NCI-H187 treated with DMSO at 0.1 percent for 48 hours (cell line): ENCODE data around the gene MCF2L2.

Experiments
- DNase-seq: peaks from one replicate; lab custom pipeline; 2025; lab: John Stamatoyannopoulos, UW

MCF2L2 gene

DNA sequence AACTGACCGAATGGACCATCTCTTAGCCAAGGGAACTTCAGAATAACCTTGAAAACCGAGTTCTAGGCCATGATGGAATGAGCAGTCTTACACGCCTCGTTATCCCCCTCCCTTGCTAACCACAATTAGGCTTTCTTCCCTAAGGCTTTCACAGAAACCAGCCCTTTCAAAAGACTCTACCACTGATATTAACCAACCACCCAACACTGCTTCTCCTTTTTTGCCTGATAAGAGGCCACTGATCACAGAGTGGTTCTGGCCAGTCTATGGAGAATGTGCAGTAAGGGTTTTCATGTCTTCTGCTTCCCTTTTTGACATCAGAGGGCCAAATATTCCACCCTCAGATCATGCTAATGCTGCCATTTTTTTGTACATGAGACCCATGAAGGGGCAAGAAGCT lies 59.3 kb downstream of the MCF2L2 start:
- no peak for DNase-seq

DNA sequence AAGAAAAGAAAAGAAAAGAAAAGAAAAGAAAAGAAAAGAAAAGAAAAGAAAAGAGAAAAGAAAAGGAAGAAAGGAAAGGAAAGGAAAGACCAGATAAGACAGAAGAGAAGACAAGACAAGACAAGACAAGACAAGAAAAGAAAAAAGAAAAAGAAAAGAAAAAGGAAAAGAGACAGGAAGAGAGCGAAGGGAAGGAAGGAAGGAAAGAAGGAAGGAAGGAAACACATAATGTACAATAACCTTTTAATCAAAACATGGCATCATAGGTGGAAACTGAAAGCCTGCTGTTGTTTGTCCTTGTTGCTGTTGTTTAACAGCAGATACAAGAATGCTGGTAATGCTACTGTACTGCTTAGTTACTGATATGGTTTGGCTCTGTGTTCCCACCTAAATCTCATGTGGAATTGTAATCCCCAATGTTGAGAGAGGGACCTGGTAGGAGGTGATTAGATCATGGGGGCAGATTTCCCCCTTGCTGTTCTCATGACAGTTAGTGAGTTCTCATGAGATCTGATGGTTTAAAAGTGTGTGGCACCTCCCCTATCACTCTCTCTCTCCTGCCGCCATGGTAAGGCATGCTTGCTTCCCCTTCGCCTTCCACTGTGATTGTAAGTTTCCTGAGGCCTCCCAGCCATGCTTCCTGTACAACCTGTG lies 67.3 kb downstream of the MCF2L2 start:
- DNase-seq, result no peak

DNA sequence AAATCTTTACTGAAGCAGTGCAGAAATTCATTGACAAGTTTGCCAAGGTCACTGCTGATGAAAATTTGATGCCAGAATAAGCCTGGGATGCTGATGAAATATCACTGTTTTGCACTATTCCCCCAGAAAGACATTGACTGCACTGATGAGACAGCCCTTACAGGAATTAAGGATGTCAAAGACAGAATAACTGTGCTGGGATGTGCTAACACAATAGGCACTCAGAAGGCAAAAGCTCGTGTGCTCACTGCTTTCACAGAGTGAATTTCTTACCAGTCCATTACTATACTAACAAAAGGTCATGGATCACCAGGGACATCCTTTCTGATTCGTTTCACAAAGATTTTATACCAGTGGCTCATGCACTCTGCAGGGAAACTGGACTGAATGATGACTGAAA lies 69.4 kb downstream of the MCF2L2 start:
- DNase-seq, result no peak

- DNase-seq, result no peak
These were observed 70.8 kb downstream of the MCF2L2 start for GRCh38 chr3:183357564-183358079.

- DNase-seq, result no peak
These were observed 71.5 kb downstream of the MCF2L2 start for GRCh38 chr3:183356920-183357319.

- no peak for DNase-seq
These were observed 73.5 kb downstream of the MCF2L2 start for GRCh38 chr3:183354874-183355273.

DNA sequence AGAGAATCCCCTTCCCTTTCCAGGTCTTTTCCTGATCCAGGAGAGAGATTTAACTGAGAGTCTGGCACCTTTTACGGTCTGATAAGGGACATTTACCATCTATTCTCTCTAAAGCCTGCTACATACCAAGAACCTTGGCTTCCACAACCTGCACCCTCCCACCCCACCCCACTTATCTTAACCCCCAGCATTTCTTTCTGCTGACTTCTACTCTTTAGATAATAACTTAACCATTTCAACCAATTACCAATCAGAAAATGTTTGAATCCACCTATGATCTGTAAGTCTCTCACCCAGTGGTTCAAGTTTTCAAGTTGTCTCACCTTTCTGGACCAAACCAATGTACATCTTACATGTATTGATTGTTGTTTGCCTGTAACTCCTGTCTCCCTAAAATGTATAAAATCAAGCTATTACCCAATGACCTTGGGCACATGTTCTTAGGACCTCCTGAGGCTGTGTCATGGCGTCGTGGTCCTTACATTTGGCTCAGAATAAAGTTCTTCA lies 74.0 kb downstream of the MCF2L2 start:
- no peak for DNase-seq

- no peak for DNase-seq
These were observed 75.0 kb downstream of the MCF2L2 start for GRCh38 chr3:183353421-183353820.

DNA sequence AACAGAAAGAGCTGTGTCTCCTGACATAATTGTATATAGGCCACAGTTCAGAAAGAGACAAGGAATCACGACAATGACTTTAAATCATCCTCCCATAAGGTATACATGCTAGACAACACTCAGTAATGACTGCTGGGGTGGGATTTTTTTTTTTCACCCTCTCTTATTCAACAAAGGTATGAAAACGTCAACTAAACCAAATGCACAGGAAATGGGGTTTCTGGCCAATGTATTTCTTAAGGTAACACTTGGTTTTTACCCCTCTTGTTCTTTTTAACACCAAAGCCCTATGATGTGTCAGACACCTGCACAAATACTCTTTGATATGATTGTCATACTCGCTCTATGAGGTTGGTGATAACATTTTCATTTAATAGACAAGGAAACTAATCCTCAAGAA lies 78.3 kb downstream of the MCF2L2 start:
- no peak for DNase-seq

GRCh38 chr3:183349421-183350157 lies 78.8 kb downstream of the MCF2L2 start:
- no peak for DNase-seq

- DNase-seq, result no peak
These were observed 85.6 kb downstream of the MCF2L2 start for GRCh38 chr3:183342824-183343223.

DNA sequence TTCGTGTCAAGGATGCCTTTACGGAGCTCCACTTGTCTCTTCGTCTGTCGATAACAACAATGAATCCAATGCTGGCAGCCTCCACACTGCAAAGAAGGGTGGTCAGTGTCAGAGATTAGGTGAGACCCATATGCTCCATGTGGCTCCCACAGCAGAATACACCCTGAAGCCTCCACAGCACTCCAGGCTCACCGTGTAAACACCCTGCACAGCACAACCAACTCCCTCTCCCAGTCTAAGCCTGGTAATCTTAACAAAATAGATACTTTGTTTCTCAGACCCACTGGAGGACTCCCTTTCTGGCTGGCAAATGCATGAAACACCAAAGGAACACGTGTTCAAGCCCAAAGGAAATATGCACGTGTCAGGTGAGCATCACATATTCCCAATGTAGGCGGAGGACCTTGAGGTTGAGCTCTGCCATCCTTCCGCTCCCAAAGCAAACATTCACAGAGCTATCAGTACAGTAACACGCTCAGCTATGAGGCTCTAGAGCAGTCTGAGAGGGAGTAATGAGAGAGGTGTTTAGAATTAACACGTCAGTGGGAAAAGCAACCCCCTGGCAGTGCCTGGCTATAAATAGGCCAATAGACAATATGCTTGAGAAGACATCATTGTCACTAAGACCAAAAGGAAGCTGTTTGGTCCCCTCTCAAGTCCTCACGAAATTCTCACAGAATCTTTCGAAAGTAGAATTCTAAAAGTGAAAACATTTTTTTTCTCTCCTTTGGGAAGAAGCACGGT lies 86.7 kb downstream of the MCF2L2 start:
- DNase-seq, result no peak

GRCh38 chr3:183340222-183340621 lies 88.2 kb downstream of the MCF2L2 start:
- DNase-seq, result no peak

GRCh38 chr3:183339461-183340086 lies 88.8 kb downstream of the MCF2L2 start:
- DNase-seq, result no peak

- DNase-seq, result no peak
These were observed 89.9 kb downstream of the MCF2L2 start for GRCh38 chr3:183338520-183338919.

DNA sequence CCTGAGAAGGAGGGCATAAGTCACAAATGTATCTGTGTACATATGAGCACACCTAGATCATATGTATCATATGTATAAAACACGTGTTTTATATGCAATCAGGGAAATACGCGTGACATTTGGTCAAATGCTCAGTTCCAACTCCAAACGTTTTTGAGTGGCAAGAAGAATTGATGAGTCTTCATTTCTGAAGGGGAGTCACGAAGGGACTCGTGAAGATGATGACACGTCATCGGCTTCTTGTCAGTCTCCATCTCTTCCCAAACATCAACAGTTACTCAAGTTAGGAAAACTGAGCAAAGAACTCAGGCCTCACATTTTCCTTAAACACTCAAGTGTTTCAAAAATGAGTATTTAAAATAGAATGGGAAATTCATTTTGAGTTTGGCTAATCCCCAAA lies 95.9 kb downstream of the MCF2L2 start:
- no peak for DNase-seq

DNA sequence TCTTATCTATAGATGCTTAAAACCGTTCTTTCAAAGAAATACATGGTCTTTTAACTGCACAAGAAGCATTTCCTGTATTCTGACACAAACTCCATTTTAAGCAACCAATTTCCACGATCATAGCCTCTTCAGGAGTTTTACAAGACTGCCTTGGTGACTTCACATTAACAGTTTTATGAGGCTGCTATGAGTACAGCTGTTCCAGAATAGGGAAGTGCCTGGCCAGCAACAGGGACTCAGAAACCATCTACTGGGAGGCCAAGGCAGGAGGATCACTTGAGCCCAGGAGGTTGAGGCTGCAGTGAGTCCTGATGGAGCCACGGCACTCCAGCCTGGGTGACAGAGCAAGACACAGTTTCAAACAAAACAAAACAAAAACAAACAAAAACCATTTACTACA lies 96.9 kb downstream of the MCF2L2 start:
- no peak for DNase-seq

DNA sequence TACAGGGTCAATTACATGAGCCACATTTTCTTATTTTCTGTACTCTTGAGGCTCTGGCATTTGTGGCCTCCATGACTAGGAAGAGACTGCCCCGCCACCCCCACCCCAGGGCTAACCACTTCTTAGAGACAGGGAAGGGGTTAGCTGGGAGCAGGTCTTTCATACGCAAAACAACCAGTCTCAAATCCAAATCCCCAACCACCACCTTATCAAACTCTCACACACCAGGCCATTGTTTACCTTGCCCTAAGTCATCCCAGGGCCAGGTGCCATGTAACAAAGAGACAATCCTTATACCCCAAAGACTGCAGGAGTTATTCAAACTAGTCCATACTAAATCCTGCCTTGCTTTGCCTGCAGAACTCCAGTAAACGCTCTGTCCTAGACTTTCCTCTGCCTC lies 97.5 kb downstream of the MCF2L2 start:
- DNase-seq, result no peak

GRCh38 chr3:183329543-183329942 lies 98.9 kb downstream of the MCF2L2 start:
- no peak for DNase-seq

DNA sequence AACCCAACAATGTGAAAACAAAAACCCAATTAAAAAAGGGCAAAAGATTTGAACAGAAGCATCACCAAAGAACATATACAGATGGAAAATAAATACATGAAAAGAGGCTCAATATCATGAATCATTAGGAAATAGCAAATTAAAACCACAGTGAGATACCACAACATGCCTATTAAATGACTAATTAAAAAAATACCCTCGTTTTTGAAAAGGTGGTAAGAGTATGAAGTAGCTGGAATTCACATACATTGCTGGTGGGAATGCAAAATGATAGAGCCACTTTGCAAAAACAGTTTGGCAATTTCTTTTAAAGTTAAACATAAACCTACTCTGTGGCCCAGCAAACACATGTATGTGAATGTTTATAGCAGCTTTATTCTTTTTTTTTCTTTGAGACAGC lies 99.6 kb downstream of the MCF2L2 start:
- DNase-seq, result no peak

DNA sequence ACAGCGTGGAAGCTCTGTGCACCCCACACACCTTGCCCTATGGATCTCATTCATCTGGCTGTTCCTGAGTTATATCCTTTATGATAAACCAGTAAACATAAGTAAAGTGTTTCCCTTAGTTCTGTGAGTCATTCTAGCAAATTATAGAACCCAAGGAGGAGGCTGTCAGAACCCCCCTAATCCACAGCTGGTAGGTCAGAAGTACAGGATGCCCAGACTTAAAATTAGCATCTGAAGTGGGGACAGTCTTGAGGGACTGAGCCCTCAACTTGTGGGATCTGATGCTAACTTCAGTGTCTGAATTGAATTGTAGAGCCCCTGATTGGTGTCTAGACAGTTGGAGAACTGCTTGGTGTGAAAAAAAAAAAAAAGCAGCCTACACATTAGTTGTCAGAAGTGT lies 100.3 kb downstream of the MCF2L2 start:
- no peak for DNase-seq

DNA sequence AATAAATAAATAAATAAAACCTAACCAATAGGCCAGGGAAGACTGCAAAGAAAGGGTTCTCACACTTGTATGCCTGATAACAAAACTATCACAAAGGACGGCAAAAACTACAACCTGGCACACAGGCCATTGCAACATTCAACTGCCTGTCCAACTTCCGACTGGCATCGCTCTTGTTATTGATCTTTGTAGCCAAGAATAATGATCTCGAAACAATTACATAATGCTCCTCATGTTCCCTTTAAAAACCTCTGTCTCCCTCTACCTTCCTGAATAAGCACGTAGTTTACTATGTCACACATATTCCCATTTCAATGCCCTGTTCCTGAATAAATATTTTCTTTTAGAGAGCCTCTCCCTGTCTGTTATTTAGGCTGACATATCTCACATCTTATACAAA lies 101.1 kb downstream of the MCF2L2 start:
- DNase-seq, result no peak
